Panc1 (cell line): Measurements from ENCODE around the gene MB21D2. TPM values are rescaled to one million over a fixed set of nuclear protein-coding genes. Genes with fewer than 3 reads are reported as not detected.

ENCODE experiments used
- ATAC-seq: fragments of 200-7000 bp; cut with Tn5 transposase; 2 replicates; pipeline ENCODE4 v1.9.1; 2020; ENCODE audit warnings: mild to moderate bottlenecking, moderate library complexity
- BruUV-seq: library from RNA; stranded (reverse); fragments of 400-500 nt; replicated peaks from 2 replicates; lab custom pipeline; 2021; lab: Mats Ljungman, UMichigan
- CTCF ChIA-PET: fragments of 300-600 bp; sonication (Branson Sonifier 250); formaldehyde crosslinking; loops from one replicate; lab custom pipeline; 2022; ENCODE audit warnings: antibody characterized with exemption; lab: Charles Lee
- POLR2A ChIA-PET: fragments of 300-600 bp; sonication (Branson Sonifier 250); formaldehyde crosslinking; loops from one replicate; lab custom pipeline; 2022; ENCODE audit warnings: antibody characterized with exemption; lab: Charles Lee
- DNase-seq: peaks from one replicate; pipeline ENCODE4 v3.0.0-alpha.2; 2010; ENCODE audit warnings: low read depth, low spot score
- H3K27ac ChIP-seq: 2 replicates; pipeline ENCODE4 v1.5.1; 2011; ENCODE audit warnings: mild to moderate bottlenecking, low read length, inconsistent platforms
- H3K27me3 ChIP-seq: fragments of 200-500 bp; sonication (Bioruptor generic); 2 replicates; pipeline ENCODE4 v1.6.0; 2014; ENCODE audit warnings: low read length, inconsistent platforms; ENCODE audit not compliant: control insufficient read depth, insufficient read depth
- H3K36me3 ChIP-seq: fragments of 200-500 bp; sonication (Bioruptor generic); 2 replicates; pipeline ENCODE4 v1.5.1; 2014; ENCODE audit warnings: inconsistent platforms, mild to moderate bottlenecking, low read length, moderate library complexity; ENCODE audit not compliant: control insufficient read depth, insufficient read depth
- H3K4me1 ChIP-seq: 2 replicates; pipeline ENCODE4 v1.5.1; 2011; ENCODE audit warnings: inconsistent platforms, mild to moderate bottlenecking, low read length, moderate library complexity; ENCODE audit not compliant: control insufficient read depth, insufficient read depth
- H3K4me3 ChIP-seq, 2 experiments: 2 replicates each; pipeline ENCODE4 v1.5.1; 2011 to 2012; ENCODE audit warnings: low read depth in 2 of 2, low read length in 2 of 2, mild to moderate bottlenecking in 2 of 2, inconsistent platforms in 1 of 2, moderate library complexity in 1 of 2
- H3K9me3 ChIP-seq: fragments of 200-500 bp; sonication (Bioruptor generic); 2 replicates; pipeline ENCODE4 v1.5.1; 2014; ENCODE audit warnings: low read depth, mild to moderate bottlenecking, inconsistent platforms, low read length, moderate library complexity; ENCODE audit not compliant: control insufficient read depth, insufficient read depth
- POLR2AphosphoS5 ChIP-seq: IDR thresholded peaks from 2 replicates; pipeline ENCODE4 v1.6.1; 2012; ENCODE audit warnings: mild to moderate bottlenecking, low read depth, low read length, moderate library complexity
- REST ChIP-seq, 2 experiments: IDR thresholded peaks; 2 replicates each; pipeline ENCODE4 v1.6.1; 2011 to 2012; ENCODE audit warnings: low read depth in 2 of 2, control low read depth in 1 of 2, low read length in 1 of 2, mild to moderate bottlenecking in 1 of 2, moderate library complexity in 1 of 2; ENCODE audit not compliant: insufficient read depth in 1 of 2
- SIN3A ChIP-seq: IDR thresholded peaks from 2 replicates; pipeline ENCODE4 v1.6.1; 2012; ENCODE audit warnings: low read depth, mild to moderate bottlenecking, low read length, moderate library complexity, borderline replicate concordance; ENCODE audit not compliant: insufficient read depth
- TCF7L2 ChIP-seq: IDR thresholded peaks from 2 replicates; pipeline ENCODE4 v1.6.1; 2011; ENCODE audit warnings: mild to moderate bottlenecking, low read depth, low read length, inconsistent platforms
- in situ Hi-C: cut with HindIII; loops from 2 replicates; pipeline ENCODE4 v1.10.0; 2016; ENCODE audit warnings: low sequenced_read_pairs, low pct_unique_long_range_greater_than_20kb
- intact Hi-C: fragments of 100-400 bp; cut with micrococcal nuclease; formaldehyde crosslinking; loops from one replicate; pipeline ENCODE4 v1.10.0; 2022; ENCODE audit not compliant: unreplicated experiment
- total RNA-seq: library from RNA; stranded (reverse); gene quantifications from one replicate; pipeline ENCODE4 v1.2.1, GENCODE V29; 2021; ENCODE audit not compliant: unreplicated experiment
- TF ChIP-seq, protein P1 (sequence below): fragments of 450-650 bp; IDR thresholded peaks from 2 replicates; pipeline ENCODE4 v1.5.1; 2017; ENCODE audit warnings: mild to moderate bottlenecking

MB21D2 gene
- total RNA-seq, 1 experiment from 2014 or later, result 7.8 TPM

DNA sequence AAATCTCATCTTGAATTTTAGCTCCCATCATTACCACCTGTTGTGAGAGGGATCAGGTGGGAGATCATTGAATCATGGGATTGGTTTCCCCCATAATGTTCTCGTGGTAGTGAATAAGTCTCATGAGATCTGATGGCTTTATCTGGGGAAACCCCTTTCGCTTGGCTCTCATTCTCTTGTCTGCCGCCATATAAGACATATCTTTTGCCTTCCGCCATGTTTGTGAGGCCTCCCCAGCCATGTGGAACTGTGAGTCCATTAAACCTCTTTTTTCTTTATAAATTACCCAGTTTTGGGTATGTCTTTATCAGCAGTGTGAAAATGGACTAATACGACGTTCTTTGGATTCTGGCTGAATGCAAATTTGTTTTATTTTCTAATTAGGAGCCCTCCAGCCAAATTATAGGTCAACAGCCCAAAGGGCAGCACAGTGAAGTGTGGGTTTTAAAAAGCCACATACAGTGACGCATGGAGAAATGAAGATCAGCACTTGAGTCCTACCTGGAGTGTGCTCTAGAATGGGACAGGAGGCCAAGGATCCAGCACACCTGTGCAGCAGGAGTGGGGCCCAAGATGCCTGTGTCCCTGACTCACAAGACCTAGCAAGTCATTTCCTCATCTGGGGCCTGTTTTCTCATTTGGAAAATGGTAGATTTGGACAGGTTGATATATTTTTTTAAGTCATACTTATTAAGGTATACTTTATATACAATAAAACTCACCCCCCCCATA, 89.6 kb downstream of the MB21D2 start:
- ATAC-seq (no peak), DNase-seq (no peak)
- H3K36me3 ChIP-seq, result no peaks in the 10 kb centered on the region
- BruUV-seq, result no TSS peak
- H3K4me3 ChIP-seq, result no peak overlapping the region
- intact Hi-C loops (no loop called here), in situ Hi-C loops (no loop called here)
- no peak for TF ChIP-seq TCF7L2
- TF ChIP-seq, protein P1, sequence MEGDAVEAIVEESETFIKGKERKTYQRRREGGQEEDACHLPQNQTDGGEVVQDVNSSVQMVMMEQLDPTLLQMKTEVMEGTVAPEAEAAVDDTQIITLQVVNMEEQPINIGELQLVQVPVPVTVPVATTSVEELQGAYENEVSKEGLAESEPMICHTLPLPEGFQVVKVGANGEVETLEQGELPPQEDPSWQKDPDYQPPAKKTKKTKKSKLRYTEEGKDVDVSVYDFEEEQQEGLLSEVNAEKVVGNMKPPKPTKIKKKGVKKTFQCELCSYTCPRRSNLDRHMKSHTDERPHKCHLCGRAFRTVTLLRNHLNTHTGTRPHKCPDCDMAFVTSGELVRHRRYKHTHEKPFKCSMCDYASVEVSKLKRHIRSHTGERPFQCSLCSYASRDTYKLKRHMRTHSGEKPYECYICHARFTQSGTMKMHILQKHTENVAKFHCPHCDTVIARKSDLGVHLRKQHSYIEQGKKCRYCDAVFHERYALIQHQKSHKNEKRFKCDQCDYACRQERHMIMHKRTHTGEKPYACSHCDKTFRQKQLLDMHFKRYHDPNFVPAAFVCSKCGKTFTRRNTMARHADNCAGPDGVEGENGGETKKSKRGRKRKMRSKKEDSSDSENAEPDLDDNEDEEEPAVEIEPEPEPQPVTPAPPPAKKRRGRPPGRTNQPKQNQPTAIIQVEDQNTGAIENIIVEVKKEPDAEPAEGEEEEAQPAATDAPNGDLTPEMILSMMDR, result no peak
- TF ChIP-seq REST (IDR thresholded peaks at IDR 0.05; ENCODE audit: insufficient read depth in 1 of 2, low read depth in 2 of 2, low read length in 1 of 2), result no peak
- no peak for TF ChIP-seq POLR2AphosphoS5
- no peak for TF ChIP-seq SIN3A
- CTCF ChIA-PET, result no interaction called here
- POLR2A ChIA-PET, result no interaction called here
- peaks cover 24% of the 10 kb centered on the region for H3K4me1 ChIP-seq
- H3K27me3 ChIP-seq, result no peaks in the 10 kb centered on the region
- no peak overlapping the region for H3K27ac ChIP-seq
- no peaks in the 10 kb centered on the region for H3K9me3 ChIP-seq

DNA sequence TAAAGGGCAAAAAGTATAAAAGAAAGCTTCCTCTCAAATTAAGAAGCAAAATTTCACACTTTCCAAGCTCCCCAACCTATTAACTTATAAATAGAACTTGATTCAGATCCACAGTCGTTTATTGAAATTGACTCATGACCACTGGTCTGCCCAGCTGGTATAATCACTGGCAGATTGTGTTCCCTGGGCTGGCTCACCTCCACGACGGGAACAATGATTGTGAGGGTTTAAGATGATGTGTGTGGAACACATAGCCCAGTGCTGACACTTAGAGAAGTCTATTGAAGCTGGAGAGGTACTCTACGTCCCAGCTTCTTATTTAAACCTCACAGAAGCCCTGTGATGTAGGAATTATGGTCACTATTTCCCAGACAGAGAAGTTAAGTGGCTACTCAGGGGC, 90.4 kb downstream of the MB21D2 start:
- ChIA-PET CTCF (no interaction called here), POLR2A (no interaction called here)
- intact Hi-C loops, result no loop called here
- in situ Hi-C loops, result no loop called here
- DNase-seq (no peak), ATAC-seq (no peak)
- Histone ChIP-seq H3K36me3 (no peaks in the 10 kb centered on the region), H3K9me3 (no peaks in the 10 kb centered on the region), H3K4me3 (no peak overlapping the region), H3K4me1 (peaks cover 21% of the 10 kb centered on the region), H3K27me3 (no peaks in the 10 kb centered on the region), H3K27ac (0 out of 2 replicates have a peak overlapping the region, but pooled peaks have one; percentile 23)
- TF ChIP-seq TCF7L2 (no peak), REST (IDR thresholded peaks at IDR 0.05; ENCODE audit: insufficient read depth in 1 of 2, low read depth in 2 of 2, low read length in 1 of 2) (no peak), SIN3A (no peak), POLR2AphosphoS5 (no peak)
- TF ChIP-seq, protein P1, result no peak
- BruUV-seq, result no TSS peak
